Measurements from ENCODE around the gene SPATA20.

DNA sequence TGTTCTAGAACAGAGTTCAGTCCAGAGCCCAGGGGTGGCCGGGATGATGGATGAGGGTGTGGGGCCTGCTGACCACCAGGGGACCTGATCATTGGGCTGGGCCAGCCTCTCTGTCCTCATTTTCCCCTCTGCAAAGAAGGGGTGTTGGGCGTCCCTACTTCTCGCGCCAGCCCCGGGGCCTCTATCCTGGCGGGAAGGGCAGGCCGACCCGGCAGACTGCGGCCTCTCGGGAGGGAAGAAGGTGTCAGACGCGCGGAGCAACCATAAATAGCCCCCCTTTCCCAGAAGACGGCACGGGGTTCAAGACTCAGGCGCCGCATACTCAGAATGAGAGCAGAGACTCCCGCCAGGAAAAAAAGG, 11.6 kb downstream of the SPATA20 start:
- TF ChIP-seq, protein P1, sequence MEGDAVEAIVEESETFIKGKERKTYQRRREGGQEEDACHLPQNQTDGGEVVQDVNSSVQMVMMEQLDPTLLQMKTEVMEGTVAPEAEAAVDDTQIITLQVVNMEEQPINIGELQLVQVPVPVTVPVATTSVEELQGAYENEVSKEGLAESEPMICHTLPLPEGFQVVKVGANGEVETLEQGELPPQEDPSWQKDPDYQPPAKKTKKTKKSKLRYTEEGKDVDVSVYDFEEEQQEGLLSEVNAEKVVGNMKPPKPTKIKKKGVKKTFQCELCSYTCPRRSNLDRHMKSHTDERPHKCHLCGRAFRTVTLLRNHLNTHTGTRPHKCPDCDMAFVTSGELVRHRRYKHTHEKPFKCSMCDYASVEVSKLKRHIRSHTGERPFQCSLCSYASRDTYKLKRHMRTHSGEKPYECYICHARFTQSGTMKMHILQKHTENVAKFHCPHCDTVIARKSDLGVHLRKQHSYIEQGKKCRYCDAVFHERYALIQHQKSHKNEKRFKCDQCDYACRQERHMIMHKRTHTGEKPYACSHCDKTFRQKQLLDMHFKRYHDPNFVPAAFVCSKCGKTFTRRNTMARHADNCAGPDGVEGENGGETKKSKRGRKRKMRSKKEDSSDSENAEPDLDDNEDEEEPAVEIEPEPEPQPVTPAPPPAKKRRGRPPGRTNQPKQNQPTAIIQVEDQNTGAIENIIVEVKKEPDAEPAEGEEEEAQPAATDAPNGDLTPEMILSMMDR (tag by site-specific recombination; IDR thresholded peaks at IDR 0.05), result no peak
- TF ChIP-seq ZNF549 (tag by site-specific recombination; IDR thresholded peaks at IDR 0.05), result no peak
- TF ChIP-seq ZNF776 (tag by site-specific recombination; IDR thresholded peaks at IDR 0.05; ENCODE audit: borderline replicate concordance), result no peak
- no peak for TF ChIP-seq TCF7L2 (IDR thresholded peaks at IDR 0.05; ENCODE audit: borderline replicate concordance, low read depth, low read length)
- no peak for TF ChIP-seq YY1 (tag by site-specific recombination; IDR thresholded peaks at IDR 0.05)
- no peak for TF ChIP-seq ZNF626 (tag by site-specific recombination; IDR thresholded peaks at IDR 0.05)
- TF ChIP-seq ZNF239 (tag by site-specific recombination; IDR thresholded peaks at IDR 0.05), result no peak
- no peak for TF ChIP-seq HOXA7 (CRISPR knock-in tag; IDR thresholded peaks at IDR 0.05; ENCODE audit: borderline replicate concordance)
- TF ChIP-seq ZNF747 (tag by site-specific recombination; IDR thresholded peaks at IDR 0.05), result no peak

Data from HEK293 (cell line).